NCI-H2029 treated with DMSO at 0.1 percent for 48 hours (cell line): ENCODE measurements around the gene TMEM109.

ENCODE experiments used
- DNase-seq: peaks from one replicate; lab custom pipeline; 2025; lab: John Stamatoyannopoulos, UW

Gene TMEM109

GRCh38 chr11:60913793-60914632, at the start of gene TMEM109:
Gene TMEM109, plus strand, starts transcription at chr11:60914158. Its CDS starts 5,536 bp downstream, at chr11:60919694.
- peak; percentile 96 for DNase-seq

- no peak for DNase-seq
Measured at GRCh38 chr11:60864856-60865513, 49.0 kb upstream of the TMEM109 start.

GRCh38 chr11:60866911-60867870, 46.8 kb upstream of the TMEM109 start, which contains the start of gene ZP1:
Gene ZP1, plus strand, starts transcription at chr11:60867542. Its CDS starts 20 bp downstream, at chr11:60867562.
- peak; percentile 96 for DNase-seq

- DNase-seq = no peak
Measured at GRCh38 chr11:60867871-60868681, 45.9 kb upstream of the TMEM109 start.

- no peak for DNase-seq
Measured at GRCh38 chr11:60868682-60869450, 45.1 kb upstream of the TMEM109 start.

- DNase-seq = no peak
Measured at GRCh38 chr11:60869451-60869825, 44.5 kb upstream of the TMEM109 start.

GRCh38 chr11:60870276-60870675, 43.7 kb upstream of the TMEM109 start:
- no peak for DNase-seq

- DNase-seq = no peak
Measured at GRCh38 chr11:60870733-60871377, 43.1 kb upstream of the TMEM109 start.

- no peak for DNase-seq
Measured at GRCh38 chr11:60871378-60872061, 42.4 kb upstream of the TMEM109 start.

- no peak for DNase-seq
Measured at GRCh38 chr11:60872124-60872960, 41.6 kb upstream of the TMEM109 start.

- no peak for DNase-seq
Measured at GRCh38 chr11:60872961-60873524, 40.9 kb upstream of the TMEM109 start.

- no peak for DNase-seq
Measured at GRCh38 chr11:60873533-60873932, 40.4 kb upstream of the TMEM109 start.

- DNase-seq = no peak
Measured at GRCh38 chr11:60874421-60875365, 39.3 kb upstream of the TMEM109 start.

GRCh38 chr11:60875366-60876167, 38.4 kb upstream of the TMEM109 start:
- no peak for DNase-seq

- no peak for DNase-seq
Measured at GRCh38 chr11:60876168-60876485, 37.8 kb upstream of the TMEM109 start.
